Dermis blood vessel endothelial cell (primary cell): ENCODE measurements around the gene NUDT8. TPM values are rescaled to one million over a fixed set of nuclear protein-coding genes. Genes with fewer than 3 reads are reported as not detected.
"Not testable (repeated sequence)": the region's sequence is repeated elsewhere in the genome, so short reads cannot be mapped to it uniquely, and the experiment has no call there.

Experiments
- DNase-seq: peaks from one replicate; pipeline ENCODE4 v3.0.0; 2010
- total RNA-seq: library from RNA; depleted of rRNA; stranded (reverse); fragments of >200 nt; gene quantifications from 2 replicates; pipeline ENCODE4 v1.2.3, GENCODE V29; 2014

NUDT8 gene
- total RNA-seq, 1 donor from 2014 or later: 10.7 TPM

DNA sequence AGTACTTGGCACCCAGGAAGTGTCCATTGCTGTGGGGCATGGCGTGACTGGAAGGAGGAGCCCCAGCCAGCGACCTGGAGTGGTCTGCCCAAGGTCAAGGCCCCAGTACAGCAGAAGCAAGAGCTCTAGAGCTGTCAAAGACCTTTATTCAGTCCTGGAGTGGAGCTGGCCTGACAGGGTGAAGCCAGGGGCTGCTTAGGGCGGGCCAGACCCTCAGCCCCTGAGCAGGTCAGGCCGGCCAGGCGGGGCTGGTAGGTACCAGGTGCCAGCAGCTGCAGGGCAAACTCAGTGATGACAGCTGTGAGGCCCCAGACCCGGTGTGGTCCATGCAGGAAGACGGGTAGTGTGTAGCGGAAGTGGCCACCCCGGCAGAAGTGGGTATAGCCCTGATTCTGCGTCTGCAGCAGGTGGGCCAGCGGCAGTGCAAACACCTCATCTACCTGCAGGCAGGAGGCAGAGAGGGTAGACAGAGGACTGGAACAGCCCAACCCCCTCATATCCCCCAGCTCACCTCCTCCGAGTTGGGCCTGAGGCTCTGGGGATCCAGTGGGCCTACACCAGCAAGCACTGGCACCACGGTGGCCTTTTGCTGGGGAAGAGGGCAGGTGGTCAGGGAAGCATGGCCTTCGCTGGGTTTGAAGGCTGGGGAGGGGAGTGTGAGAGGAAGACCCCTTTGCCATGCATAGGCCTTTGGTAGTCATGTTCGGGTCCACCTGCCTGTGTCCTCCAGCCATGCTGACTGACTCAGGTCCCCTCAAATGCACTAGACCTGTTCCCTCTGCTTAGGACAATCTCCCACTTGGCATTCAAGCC, 1.7 kb downstream of the NUDT8 start:
- DNase-seq: no peak

DNA sequence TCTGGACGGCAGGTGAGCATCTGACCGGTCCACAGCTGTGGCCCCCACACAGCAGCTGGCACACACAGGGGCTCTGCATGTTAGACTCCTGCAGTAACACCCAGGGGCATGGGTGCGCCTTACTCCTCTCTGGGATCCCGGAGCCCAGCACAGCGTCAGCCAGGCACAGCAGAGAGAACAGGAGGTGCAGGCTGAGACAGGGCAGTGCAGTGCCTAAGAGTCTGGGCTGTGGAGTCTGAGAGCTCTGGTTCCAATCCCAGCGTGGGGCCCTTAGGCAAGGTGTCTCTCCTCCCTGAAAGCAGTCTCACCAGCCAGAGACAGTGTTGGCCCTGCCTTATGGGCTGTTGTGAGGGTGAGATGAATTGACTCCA, 2.3 kb downstream of the NUDT8 start:
- no peak for DNase-seq

DNA sequence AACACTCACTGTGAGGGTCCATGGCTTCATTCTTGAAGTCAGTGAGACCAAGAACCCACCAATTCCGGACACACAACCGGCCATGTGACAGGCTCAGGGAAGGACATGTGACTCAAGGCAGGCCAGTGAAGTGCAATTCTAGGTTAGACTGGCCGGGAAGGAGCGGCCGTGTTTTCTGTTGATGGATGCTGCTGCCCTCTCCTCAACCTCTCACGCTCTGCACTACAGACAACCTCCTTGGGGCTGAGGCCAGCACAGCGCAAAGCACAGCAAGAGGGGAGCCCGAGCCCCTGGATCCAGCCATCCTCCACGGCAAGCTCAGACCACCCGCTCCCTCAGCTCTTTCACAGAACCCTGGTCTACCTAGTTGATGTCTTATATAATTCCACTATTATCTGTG, 2.8 kb downstream of the NUDT8 start:
- no peak for DNase-seq

DNA sequence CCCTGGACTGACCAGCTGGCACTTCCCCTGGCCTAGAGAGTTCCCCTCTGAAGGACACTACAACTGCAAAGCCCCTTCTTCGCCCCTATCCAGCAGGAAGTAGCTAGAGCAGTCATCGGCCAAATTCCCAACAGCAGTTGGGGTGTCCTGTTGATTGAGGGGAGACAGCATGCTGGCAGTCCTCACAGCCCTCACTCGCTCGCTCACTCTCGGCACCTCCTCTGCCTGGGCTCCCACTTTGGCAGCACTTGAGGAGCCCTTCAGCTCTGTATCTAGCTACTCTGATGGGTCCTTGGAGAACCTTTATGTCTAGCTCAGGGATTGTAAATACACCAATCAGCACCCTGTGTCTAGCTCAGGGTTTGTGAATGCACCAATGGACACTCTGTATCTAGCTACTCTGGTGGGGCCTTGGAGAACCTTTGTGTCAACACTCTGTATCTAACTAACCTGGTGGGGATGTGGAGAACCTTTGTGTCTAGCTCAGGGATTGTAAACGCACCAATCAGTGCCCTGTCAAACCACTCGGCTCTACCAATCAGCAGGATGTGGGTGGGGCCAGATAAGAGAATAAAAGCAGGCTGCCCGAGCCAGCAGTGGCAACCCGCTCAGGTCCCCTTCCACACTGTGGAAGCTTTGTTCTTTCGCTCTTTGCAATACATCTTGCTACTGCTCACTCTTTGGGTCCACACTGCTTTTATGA, 3.5 kb downstream of the NUDT8 start:
- DNase-seq: not testable (repeated sequence)

DNA sequence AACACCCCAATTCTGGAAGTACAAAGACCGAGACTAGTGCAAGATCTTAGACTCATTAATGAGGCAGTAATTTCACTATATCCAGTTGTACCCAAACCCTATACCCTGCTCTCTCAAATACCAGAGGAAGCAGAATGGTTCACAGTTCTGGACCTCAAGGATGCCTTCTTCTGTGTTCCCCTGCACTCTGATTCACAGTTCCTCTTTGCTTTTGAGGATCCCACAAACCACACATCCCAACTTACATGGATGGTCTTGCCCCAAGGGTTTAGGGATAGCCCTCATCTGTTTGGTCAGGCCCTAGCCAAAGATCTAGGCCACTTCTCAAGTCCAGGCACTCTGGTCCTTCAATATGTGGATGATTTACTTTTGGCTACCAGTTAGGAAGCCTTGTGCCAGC, 5.9 kb downstream of the NUDT8 start:
- DNase-seq: not testable (repeated sequence)

DNA sequence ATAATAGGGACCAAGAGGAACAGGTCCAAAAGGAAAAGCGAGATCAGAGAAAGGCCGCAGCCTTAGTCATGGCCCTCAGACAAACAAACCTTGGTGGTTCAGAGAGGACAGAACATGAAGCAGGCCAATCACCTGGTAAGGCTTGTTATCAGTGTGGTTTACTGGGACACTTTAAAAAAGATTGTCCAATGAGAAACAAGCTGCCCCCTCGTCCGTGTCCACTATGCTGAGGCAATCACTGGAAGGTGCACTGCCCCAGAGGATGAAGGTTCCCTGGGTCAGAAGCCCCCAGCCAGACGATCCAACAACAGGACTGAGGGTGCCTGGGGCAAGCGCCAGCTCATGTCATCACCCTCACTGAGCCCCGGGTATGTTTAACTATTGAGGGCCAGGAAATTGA, 6.8 kb downstream of the NUDT8 start:
- not testable (repeated sequence) for DNase-seq

DNA sequence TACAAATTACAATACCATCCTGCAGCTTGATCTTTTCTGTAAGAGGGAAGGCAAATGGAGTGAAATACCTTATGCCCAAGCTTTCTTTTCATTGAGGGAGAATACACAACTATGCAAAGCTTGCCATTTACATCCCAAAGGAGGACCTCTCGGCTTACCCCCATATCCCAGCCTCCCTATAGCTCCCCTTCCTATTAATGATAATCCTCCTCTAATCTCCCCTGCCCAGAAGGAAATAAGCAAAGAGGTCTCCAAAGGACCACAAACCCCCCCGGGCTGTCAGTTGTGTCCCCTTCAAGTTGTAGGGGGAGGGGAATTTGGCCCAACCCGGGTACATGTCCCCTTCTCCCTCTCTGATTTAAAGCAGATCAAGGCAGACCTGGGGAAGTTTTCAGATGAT, 7.8 kb downstream of the NUDT8 start:
- DNase-seq: not testable (repeated sequence)

DNA sequence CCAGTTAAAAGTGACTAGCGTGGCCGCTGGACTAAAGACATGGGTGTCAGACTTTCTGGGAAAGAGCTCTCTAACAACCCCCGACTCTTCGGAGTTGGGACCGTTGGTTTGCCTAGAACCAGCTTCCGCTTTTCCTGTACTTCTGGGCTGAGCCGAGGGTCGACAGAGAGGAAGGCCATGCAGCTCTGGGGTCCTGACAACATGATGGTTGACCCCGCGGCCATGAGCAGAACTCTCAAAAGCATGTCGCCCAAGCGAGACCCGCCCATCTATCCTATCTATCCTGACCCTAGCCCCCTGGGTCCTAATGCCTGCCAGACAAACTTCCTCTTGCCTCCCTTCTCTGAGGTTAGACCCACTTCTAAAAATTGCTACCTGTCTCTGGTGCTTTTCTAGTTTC, 9.1 kb downstream of the NUDT8 start:
- not testable (repeated sequence) for DNase-seq

DNA sequence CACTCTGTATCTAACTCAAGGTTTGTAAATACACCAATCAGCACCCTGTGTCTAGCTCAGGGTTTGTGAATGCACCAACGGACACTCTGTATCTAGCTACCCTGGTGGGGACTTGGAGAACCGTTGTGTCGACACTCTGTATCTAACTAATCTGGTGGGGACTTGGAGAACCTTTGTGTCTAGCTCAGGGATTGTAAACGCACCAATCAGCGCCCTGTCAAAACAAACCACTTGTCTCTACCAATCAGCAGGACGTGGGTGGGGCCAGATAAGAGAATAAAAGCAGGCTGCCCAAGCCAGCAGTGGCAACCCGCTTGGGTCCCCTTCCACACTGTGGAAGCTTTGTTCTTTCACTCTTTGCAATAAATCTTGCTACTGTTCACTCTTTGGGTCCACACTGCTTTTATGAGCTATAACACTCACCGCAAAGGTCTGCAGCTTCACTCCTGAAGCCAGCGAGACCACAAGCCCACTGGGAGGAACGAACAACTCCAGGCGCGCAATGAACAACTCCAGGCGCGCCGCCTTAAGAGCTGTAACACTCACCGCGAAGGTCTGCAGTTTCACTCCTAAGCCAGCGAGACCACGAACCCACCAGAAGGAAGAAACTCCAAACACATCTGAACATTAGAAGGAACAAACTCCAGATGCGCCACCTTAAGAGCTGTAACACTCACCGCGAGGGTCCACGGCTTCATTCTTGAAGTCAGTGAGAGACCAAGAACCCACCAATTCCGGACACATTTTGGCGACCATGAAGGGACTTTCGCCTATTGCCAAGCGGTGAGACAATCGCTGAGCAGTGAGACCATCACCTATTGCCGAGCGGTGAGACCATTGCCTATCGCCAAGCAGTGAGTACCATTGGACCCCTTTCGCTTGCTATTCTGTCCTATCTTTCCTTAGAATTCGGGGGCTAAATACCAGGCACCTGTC, 9.8 kb downstream of the NUDT8 start:
- not testable (repeated sequence) for DNase-seq

DNA sequence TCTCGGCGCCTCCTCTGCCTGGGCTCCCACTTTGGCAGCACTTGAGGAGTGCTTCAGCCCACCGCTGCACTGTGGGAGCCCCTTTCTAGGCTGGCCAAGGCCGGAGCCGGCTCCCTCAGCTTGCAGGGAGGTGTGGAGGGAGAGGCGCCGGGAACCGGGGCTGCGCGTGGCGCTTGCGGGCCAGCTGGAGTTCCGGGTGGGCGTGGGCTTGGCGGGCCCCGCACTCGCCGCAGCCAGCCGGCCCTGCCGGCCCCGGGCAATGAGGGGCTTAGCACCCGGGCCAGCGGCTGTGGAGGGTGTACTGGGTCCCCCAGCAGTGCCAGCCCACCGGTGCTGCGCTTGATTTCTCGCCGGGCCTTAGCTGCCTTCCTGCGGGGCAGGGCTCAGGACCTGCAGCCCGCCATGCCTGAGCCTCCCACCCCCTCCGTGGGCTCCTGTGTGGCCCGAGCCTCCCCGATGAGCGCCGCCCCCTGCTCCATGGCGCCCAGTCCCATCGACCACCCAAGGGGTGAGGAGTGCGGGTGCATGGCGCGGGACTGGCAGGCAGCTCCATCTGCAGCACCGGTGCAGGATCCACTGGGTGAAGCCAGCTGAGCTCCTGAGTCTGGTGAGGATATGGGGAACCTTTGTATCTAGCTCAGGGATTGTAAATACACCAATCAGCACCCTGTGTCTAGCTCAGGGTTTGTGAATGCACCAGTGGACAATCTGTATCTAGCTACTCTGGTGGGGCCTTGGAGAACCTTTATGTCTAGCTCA, 10.7 kb downstream of the NUDT8 start:
- not testable (repeated sequence) for DNase-seq

DNA sequence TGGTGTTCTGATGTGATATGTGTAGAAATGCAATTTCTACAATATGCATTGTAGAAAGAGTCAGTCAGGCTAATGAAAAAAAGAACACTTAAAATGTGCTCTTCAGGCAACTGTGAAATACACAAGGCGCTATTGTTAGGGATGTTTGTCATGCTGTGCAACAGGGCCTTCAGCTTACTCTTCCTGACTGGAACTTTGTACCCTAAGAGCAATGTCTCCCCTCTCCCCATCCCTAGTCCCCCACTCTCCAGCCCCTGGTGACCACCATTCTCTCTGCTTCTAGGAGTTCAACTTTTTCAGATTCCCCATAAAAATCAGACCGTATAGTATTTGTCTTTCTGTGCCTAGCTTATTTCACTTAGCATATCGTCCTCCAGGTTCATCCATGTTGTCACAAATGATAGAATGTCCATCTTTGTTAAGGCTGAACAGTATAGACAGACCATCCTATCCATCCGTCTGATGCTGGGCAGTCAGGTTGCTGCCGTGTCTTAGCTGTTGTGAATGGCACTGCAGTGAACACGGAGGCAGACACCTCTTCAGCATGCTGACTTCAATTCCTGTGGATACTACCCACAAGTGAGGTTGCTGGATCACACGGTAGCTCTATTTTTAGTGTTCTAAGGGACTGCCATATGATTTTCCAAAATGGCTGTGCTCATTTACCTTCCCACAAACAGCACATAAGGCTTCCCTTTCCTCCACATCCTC, 12.3 kb downstream of the NUDT8 start:
- DNase-seq: no peak

DNA sequence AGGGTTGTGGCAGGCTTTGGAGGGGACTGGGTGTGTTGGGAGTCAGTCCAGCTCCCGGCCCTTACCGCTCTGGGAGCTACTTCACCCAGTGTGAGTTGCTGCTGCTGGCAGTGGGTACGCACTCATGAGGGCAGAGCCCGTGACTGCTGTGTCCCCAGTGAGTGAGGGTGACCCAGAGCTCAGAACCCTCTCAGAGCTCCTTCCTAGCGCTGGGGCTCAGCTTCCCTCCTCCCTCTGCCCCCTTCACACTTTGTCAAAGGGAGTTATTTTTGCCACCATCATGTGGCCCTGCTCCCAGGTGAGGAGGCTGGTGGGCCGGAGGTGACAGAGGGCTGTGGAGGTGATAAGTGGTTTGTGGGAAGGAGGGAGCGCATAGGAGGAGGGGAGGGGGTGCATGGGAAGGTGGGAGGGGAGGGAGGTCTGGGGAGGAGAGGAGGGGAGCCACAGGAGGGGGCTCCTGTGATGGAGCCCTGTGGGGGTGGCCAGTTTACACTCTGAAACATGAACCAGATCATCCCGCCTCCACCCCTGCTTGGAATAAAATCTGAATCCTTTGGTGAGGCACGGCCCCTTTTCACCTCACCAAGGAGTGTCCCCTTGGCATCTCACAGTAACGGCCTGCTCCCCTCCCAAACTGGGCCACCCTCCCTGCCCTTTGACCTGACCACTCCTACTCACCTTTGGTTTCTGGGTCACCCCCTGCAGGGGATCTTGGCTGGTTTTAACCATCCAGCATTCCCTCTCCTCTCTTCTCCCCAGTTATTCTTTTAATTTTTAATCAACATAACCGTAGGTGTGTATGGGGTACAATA, 13.1 kb downstream of the NUDT8 start:
- DNase-seq: no peak

DNA sequence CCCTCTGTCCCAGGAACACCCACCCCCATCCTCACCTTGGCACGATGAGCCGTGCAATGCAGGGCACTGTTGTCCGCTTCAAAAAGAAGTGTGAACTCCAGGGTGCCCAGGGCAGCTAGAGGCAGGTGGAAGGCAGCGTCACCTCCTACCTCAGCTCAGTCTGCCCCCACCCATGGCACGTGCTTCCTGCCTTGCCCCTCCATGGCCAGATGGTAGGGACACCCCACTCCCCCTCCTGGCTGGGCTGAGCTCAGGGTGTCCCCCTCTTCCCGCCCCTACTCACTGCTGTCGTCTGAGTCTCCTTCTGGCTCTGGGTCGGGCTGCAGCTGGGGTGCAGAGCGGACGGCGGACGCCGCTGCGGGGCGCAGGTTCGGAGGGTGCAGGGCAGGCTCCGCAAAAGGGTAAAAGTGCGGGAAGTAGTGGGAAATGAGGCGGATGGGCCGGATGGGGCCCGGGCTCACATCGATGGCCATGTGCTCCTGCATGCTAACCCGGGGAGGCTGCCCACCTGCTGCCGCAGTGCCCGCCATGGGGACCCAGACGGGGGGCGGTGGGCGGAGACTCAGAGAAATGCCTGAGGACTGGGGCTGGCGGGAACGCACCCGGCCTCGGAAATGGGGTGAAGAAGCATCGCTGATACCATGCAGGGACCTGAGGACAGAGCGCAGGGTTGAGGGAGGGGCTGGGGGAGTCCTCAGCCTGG, 13.9 kb downstream of the NUDT8 start:
- no peak for DNase-seq

DNA sequence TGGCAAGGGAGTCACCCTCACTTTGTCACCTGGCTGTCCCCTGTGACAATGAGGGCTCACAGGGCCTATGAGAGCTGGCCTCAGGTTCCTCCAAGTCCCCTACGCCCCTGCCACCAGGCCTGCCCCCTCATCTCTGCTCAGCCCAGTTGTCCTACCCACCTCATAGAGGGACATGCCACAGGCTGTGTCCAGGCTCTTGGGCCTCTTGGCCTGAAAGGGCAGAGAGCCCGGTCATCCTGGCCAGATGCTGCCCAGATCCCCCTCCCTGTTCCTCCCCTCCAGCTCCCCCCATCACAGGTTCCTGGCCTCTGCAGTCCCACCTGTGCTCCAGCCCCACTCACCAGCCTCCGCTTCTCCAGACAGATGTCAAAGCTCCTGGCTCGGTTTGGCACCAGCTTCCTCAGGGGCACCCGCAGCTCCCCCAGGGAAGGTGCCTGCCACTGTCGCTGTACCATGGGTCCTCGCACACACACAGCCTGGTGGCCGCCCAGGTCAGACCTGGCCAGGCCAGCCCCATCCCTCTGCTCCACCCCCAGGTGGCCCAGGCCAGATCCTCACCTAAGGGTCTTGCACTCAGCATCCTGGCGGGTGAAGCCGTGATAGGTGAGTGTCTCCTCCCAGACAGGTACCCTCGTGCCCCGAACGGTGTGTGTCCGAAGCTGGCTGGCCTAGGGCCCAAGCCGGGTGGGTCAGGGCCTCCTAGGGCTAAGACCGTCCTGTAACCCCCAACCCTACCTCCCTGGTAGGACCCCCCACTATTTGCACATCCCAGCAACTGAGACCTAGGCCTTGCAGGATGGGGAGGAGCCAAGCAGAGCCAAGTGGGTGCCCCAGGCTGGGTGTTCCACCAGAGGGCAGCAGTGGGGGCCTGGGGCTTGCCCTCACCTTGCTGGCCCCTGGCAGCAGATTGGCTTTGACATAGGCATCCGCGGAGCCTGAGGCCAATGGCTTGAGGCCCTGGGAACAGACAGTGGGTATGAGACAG, 14.7 kb downstream of the NUDT8 start:
- peak; percentile 48 for DNase-seq

DNA sequence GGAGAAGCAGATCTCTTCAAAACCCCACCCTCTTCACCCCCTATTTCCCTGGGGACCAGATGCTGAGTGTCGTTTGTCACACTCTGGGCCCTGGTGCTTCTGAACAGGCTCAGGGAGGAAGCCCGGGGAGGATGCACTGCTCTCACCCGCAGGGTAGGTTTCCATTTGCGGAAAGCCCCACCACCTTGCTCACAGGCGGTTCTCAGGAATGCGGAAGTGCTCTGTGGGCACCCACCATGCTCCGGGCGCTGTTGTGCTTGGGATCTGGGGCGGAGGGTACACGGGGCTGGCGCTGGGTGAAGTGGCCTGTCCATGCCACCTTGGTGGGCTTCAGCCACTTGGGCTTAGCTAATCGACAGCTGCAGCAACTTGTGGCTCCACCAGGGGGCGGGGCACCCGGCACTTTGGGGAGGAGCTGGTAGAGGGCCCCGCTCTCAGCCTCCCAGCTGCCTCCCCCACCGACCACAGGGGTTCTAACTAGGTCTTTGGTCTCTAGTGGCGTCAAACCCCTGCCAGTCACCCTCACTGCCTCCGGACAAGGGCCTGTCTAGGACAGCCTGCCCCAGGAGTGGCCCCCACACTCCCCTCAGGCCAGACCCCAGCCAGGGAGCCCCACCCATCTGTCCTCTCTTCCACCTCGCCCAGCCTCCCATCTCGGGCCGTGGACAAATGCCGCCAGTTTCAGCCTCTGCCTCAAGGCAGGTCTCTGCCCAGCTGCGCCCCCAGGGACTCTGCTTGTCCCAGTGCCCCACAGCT, 15.6 kb downstream of the NUDT8 start:
- peak; percentile 66 for DNase-seq

DNA sequence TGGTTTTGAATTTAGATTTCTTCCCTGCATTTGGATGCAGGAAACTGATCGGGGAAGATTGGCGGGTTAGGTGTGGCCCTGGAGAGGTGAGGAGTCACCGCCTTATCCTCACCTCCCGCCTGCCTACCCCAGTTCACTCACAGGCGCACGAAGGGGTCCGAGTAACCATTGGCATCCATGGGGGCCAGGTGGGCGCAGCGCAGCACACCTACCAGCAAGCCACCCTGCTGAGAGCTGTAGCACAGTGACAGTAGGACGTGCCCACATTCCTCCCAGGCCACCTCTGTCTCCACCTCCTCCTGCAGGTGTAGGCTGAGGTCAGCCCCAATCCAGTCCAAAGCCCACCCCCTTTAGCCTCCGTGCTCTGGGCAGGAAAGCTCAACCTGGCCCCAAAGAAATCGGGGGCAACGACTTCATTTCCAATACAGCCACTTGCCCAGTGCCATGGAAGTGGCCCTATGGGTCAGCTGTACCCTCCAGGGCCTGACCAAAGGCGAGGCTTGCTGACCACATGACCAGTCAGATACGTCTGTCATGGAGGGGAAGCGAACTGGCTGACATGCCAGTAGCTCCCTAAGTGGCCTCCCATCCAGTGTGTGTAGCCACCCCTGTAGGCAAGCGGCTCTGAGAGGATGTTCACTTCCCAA, 16.3 kb downstream of the NUDT8 start:
- no peak for DNase-seq

DNA sequence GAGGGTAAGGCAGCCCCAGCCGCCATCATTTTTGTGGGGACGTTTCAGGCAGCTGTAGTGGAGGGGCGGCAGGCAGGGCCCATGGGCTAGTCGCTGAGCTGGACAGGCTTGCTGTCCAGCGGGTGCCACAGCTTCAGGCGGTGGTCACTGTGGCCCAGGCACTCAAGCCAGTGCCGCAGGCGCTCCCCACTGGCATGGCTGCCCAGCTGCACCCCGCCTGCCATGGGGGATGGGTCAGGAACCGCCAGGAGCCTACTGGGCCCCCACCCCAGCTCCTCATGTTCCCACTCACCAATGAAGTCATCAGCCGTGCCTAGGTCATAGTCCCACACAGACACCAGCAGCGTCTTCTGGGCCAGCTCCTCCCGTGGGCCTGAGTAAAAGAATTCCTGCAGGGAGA, 17.0 kb downstream of the NUDT8 start:
- no peak for DNase-seq
